ENCODE results near the gene PFKFB2.

Gene PFKFB2

DNA sequence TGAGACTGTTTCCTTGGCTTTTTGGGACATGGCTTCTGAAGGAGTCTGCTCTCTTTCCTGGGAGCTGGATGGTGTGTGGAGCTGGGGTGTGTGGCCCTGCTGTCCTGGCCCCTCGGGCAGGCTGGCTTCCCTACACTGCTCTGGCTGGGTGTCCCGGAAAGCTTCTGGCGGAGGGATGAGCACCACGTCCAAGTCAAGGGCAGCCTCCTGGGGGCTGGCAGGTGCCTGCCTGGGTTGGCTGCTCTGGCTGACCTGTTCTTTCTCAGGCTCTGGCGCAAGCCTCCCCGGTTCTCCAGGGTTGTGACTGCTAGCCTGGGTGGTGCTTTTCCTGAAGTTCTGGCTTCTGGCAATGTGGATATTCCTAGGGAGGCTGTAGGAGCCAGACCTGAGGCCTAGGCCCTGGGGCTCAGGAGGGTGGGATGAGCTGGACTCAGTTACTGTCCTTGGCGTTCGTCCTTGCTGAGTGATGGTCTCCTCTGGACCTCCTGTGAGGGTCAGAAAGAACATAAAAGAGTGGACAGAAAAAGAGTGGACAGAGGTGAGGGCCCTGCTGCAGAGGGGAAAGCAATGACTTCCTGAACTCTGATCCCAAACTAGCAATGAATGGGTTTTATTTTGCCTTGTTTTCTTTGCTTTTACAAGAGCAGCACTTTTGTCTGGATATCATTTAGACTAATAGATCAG lies 29.9 kb upstream of the PFKFB2 start:
- no peak for DNase-seq

DNA sequence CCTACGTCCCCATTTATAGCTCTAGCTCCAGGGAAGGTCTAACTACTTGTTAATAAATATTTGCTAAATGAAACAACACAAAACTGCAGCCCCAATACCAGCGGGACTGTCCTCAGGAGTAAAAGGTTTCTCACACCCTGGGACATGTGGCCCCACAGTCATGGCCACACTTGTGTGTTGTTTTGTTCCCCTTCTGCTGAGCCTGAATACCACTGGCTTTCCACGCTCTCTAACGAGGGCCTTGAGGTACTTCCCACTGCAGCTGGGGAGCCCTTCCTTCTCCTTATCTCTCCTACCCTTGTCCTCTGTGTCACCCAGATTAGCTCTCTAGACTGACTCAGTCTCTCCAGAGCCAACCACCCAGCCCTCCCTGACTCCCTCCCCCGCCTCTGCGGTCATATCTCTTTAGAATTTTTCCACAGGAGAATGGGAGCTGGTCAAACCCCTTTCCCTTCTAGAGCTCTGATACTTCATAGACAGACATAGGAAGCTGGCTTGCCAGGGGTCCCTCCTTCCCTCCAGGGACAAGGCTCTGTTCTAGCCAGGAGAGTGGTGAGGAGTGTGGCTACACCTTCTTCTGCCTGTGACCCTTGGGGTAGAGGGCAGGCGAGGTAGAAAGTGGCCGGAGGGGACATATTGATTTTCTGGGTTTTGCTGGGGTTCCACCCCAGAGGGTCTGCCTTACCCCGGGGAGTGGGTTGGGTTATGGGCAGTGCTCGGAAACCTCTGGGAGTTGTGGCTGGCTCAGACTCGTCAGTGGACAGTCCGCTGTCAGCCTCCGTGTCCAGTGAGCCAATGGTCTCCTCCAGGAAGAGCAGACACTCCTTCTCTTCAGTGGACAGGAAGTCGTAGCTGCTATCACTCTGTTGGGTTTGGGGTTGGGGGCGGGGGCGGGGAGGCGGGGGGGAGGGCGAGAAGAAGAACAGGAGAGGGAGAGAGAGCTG lies 28.6 kb upstream of the PFKFB2 start:
- no peak for DNase-seq

DNA sequence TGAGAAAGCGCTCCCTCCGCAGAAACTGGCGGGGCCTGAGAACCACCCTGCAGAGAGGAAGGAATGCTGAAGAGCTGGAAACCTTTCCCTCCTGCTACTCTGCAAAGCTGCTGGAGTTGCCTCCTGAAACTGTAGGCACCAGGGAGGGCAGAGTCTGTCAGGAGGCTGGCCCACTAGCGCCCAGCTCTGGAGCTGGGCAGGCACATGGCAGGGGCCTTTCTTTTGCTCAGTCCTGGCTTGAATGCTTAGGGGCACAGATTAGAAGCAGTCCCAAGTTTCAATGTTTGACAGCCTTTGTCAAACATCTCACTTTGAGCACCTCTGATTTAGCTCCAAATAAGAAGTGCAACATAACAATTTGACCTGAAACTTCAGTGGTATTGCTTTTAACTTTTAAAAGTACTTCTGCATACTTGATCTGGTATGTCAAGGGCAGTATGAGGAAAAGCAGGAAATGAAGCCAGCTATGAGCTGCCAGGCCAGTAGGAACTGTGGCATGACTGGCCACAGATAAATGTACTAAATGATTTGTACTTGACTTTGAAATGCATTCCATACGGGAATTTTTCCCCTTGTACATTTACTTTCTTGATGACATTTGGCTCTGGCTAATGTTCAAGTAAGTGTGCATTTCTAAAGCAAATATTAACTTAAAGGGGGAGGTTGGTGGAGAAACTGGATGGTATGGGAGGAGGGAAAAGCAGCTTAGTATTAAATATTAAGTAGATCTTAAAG lies 27.8 kb upstream of the PFKFB2 start:
- no peak for DNase-seq

DNA sequence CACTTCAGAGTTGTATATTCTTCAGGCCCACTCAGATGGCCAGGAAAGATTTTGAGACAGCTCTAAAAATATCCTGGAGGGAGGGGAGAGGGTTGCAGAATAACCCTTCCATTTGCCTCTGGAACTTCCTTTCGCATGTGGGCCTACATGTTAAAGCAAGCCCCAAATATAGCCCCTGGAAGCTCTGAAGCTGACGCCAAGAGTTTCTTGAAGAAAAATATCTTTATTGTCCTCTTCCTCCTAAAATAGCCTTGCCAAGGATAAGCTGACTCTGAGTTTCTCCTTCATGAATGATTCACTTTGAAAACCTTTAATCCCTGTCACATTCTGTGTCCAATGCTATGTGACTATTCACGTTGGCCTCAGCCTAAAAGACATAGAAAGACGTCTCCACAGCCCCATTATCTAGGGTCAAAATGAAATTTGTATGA lies 27.0 kb upstream of the PFKFB2 start:
- no peak for DNase-seq

DNA sequence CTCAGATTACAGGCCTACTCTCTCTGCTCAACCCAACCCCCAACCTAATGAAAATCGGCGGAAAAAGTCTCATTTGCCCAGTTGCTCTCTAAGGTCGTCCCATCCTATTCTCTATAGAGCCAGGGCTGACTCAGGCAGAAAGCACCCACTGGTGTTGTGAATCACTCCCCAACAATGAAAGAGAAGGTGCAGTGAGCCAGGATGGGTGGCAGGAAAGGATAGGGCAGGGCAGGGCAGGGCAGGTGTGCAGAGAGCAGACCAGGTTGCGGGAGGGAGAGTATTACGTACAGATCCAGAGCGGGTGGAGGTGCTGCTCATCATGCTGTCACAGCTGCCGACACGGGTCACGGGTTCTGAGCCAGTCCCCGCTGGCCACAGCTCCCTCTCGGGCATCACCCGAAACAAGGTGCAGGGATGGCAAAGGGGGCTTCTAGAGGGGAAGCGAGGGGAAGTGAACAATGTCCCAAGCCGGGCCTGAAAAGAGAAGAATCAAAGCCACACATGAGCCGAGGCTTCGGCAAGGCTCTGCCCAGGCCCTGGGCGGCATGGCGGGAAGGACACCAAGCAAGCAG lies 25.8 kb upstream of the PFKFB2 start:
- DNase-seq = no peak

DNA sequence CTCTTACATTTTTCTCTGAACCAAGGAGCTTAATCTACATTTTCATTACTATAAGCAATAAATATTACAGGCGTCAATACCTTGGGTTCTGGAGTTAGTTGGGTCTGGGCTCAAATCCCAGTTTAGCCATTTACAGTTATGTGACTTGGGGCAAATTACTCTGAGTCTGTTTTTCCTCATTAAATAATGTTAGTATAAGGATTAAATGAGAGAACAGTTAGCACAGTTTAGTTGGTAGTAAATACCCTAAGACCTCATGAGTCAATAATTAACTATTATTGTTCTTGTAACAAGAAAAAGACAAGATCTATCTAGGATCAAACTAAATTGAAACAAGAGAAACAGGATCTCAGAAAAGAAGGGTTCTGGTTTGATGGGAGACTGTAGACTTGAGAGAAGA lies 25.2 kb upstream of the PFKFB2 start:
- no peak for DNase-seq

DNA sequence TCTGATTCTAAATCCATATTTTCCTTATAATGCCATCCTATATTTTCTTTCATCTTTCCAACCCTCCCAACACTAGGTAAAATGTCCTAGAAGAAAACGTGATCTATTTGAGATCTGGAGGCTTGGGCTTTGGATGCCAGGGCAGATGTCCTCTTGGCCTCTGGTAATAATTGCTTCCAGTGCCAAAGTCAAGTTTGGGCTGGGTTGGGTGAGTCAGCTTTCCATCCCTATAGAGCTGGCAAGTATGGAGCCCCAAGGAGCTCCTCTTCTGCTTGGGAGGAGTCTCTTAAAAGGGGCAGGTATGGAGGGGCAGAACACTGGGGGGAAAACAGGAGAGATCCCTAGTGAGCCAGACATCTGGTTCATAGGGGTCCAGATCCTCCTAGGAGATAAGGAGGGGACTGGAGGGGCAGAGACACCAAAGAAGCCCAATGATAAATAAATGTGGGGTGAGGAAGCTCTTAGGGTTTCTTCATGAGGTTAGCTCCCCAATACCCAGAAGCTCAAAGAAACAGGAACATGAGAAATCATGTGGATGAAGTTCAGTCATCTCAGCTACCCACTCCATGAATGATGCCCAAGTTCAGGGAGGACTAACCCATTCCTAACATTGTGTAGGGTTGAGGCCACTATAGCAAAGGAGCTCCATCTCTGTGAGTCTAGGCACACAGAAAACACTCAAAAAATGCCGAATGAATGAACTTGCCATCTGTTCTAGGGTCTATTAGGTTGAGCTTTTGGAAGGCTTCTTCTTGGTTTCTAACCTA lies 24.0 kb upstream of the PFKFB2 start:
- DNase-seq = no peak

DNA sequence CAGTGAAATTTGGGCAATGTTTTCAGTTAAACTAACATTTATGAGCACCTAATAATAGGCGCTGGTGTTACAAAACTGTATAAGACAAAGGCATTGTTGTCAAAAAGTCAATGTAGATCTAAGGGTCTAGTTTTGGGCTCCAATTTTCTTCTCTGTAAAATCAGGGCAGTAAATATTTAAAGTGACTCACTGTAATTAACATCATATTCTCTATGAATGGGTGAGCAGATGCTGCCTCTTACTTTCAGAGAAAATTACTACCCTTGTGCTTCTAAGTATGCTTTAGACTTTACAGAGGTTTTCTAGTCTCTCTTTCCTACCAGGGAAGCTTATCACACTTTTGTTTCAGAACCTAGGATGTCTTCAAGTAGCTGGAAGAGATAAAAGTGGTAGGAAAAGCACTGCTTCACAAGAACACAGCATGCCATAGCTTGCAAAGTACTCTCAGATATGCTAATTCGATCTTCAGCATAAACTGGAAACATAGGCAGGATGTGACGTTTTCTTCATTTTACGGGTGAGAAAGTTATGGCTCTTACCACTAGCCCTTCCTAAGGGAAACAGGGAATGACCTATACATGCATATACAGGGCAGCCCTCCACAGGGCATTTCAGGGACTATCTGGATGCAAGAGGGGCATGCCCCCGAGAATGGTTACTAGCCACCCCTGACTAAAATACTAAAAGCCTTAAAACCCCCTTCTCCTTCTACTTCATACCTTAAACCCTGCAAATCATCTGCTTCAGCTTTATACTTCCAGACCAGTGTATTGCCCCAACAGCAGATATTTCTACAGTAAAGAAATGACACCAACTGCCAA lies 23.2 kb upstream of the PFKFB2 start:
- DNase-seq = no peak

DNA sequence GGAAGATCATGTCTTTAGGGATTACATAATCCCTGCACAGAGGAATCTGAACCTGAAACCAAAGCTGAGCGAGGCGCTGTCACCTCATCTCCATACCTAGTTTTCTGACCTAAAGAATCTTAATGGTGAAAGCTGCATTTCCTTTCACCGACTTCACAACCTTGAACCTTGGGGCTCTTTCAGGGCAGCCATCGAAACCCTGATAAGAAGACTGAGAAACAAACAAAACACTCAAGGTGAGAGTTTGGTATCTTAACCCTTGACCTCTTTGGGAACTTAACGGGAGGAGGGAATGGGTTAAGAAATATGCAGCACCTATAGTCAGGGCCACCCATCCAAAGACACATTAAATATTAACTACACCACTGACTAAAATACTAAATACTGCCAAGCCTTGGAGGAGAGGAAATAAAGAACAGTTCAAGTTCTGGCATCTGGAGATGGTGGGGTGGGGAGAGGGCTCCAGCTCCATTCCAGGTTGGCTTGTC lies 22.5 kb upstream of the PFKFB2 start:
- no peak for DNase-seq

DNA sequence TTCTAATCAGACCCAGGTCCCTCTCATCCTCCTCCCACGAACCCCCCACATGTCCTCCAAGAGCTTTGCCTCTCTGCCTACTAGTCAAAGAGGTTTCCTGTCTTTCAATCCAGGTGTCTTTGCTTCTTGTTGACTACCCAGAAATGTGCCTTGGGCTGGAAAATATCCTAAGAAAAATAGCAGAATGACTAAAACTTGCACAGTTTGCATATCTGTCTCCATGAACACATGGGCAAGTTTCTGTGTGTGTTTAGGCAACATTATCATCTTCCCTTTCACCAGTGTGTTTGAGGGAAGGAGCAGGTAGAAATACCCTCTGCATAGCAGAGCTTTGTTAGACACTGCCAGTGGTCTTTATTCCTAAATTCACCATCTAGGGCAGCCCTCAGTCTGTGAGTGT lies 22.1 kb upstream of the PFKFB2 start:
- no peak for DNase-seq

DNA sequence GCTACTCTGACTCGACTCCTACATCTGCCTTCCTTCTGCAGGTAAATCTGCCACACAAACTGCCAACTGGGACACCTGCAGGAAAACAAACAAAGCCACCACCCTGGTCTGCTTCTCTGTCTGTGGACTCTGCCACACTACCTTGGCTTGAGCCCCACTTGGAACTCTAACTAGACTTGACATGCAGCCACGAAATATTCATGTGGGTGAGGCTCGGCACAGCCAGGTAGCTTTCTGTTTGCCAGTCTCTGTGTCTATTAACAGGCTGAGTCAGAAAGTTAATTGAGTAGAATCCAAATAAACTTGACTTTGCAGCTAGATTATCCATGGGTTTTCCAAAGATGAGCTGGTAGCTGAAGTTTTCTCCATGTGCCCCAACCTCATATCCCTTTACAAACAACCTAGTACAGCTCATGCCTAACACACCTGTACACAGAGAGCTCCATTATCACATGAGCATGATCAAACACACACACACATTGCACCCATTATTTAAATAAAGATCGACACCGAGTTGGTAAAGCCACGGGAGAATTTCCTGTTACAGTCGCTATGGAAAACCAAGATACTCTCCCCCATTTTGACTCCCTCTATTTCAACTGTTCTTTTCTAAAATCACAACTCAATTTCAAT lies 21.3 kb upstream of the PFKFB2 start:
- DNase-seq = no peak

DNA sequence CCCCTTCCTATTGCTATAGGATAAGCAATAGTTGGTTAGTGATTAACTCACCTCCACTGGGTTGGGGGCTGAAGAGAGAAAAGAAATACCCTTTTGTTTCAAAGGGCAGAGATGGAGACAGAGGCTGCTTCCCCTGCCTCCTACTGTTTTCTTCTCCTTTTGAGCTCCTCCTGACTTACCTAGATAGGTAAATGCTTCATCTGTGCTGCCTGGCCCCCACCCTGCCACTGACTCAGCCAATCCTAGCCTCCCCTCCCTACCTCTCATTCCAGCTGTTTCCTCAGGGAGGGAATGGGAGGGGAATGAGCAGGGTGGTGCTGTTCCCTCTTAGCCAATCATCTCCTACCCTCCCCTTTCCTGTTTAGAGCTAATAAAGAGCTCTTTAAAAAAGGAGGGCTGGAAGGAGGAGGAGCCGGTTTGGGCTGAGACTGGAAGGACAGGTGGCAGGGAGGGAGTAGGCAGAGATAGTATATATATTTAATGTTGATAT lies 20.5 kb upstream of the PFKFB2 start, which contains the start of gene C1orf116:
Gene C1orf116 (minus strand): TSS at position 229 of the 490 bp plus-strand sequence. CDS start 5,158 bp downstream, outside the sequence.
- no peak for DNase-seq

DNA sequence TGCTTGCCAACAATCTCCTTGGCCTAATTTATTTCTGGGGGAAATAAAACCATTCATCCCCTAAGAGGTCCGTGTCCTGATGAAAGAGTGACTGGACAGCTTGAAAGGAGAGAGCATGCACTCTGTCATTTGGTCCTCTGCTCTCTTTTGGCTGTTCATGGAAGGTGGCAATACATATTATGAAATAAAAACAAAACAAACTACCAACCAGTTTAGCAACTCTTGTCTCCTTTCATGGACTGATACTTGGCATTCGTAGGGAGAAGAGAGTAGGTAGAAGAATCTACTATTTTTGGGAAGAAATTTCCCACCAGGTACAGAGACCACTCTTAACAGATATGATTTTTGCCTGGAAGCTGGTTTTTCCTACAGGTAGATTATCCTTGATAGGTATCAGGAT lies 19.8 kb upstream of the PFKFB2 start:
- DNase-seq = no peak

DNA sequence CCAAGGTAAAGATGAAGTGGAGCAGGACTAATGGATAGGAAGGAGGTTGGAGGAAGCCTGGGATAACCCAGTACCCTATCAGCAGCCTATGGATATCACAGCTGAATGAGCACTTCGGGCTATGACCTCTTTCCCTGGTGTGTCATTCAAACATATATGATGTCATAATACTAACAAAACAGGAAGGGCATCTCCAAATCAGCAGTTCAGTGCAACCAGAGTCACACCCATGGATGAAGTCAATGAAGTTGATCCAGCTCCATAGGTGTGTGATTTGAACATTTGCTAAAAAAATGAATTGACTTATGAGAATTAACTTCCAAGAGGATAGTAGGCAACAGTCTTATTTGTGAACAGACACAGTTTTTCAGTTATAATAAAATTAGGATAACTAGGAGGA lies 18.9 kb upstream of the PFKFB2 start:
- DNase-seq = no peak

DNA sequence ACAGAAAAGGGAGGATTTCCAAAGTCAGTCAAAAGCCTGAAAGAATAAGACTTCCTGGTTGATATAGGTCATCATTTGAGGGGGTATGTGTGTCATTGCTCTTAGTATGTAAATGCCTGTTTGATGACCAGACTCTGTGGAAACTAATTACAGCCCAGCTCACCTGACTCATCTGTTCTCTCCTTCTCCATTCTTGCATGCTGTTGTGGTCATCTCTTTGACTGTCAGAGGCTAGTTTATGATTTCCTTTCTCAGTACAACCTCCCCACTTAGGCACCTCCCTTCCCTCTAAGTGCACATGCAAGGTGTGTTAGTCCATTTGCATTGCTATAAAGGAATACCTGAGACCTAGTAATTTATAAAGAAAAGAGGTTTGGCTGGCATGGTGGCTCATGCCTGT lies 18.1 kb upstream of the PFKFB2 start:
- DNase-seq = no peak

DNA sequence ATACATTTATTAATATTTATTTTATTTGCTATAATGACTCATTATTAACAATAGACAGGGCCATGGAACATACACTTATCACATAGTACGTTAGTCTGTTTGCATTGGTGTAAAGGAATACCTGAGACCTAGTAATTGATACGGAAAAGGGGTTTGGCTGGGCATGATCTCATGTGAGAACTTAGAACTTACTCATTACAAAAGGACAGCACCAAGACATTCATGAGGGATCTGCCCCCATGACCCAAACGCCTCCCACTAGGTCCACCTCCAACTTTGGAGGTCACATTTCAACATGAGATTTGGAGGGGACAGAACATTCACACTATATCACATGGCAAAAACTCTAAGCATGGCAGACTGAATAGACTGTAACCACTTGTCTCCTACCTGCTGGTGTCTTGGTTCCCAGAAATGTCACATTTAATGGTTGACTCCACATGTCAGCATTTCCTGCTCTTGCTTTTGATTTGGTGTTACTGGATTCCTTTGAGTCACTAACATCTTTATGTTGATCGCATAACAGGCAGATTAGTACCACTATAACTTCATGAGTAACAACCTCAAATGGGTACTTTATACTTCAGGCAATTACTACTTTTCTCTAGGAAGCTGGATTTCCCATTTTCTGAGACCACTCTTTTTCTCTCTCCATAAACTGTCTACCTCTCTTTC lies 17.1 kb upstream of the PFKFB2 start:
- no peak for DNase-seq

DNA sequence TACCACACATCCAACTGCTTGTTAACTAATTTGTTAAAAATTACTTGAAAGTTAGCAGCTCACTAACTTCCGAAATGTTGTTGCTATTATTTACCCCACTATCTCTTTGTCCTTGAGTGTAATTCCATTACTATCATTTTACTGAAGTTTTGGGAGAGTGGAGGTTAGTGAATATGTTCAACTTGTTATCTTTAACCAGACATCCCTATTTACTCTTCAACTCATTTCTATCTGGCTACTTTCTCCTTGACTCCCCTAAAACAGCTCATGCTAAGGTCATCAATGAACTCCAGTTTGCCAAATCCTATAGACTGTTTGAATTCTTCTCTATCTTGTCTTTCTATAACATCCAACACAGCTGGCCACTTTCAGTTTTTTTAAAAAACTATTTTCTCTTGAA lies 16.2 kb upstream of the PFKFB2 start:
- no peak for DNase-seq

DNA sequence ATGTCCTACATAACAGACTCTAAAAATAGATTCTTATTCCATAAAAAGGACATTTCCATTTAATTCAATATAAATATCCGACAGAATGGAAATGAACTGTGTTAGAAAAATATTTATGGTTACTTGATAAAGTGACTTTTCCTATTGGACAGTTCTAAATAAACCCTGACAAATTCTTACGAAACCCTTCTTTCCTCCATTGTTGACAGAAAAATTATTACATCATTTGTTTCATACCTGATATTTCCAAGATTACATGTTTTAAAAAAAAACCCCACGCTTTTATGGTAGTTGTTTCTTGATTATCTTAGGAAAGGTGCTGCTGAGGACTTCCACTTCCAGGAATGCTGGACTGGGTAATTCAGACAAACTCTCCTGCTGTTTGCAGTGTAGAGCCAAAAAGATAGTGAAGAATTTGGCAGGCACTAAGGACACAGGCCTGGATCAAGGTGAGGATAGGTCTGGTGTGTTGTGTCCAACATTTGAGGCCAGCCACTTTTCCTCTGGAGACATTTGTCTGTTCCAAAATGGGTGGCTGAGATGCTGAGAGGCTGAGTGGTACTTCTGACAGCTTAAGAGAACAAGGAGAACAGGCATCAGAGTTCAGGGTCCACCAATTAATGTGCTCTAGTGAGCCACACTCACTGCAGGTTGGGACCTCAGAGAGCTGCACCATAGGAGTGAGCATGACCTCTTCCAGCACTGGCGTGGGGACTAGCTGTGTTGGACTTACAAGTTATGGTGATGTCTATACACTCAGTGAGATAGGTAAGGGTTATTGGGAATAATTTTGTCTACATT lies 13.5 kb upstream of the PFKFB2 start:
- no peak for DNase-seq

DNA sequence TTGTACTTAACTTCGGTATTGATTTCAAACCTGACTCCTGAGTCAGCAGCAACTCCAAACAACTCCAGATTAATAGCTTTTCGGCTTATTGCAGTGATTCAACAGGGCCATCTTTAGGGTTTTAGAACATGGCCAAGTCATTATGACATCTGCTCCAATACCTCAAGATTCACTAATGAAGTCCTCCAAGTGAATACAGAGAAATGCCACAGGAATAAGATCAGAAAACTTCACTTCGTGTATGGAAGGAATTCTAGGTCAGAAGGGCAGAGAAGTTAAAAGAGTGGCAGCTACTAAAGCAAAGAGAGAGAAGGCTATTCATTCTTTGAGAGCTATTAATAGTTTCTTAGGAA lies 12.9 kb upstream of the PFKFB2 start:
- no peak for DNase-seq
